Measurements from ENCODE around the gene COL5A3.

The COL5A3 gene

GRCh38 chr19:9966024-9966423, 44.3 kb downstream of the COL5A3 start:
- ATAC-seq: no peak
- no peak for TF ChIP-seq ISL1 (CRISPR knock-in tag; IDR thresholded peaks at IDR 0.05)
- TF ChIP-seq TOX (CRISPR knock-in tag; IDR thresholded peaks at IDR 0.05; ENCODE audit: borderline replicate concordance): no peak
- no peak for TF ChIP-seq CSDC2 (CRISPR knock-in tag; IDR thresholded peaks at IDR 0.05)
- no peak for TF ChIP-seq CSRNP3 (CRISPR knock-in tag; IDR thresholded peaks at IDR 0.05)
- TF ChIP-seq CREB5 (CRISPR knock-in tag; IDR thresholded peaks at IDR 0.05; ENCODE audit: low read depth): no peak
- no peak for TF ChIP-seq ARNTL (CRISPR knock-in tag; IDR thresholded peaks at IDR 0.05; ENCODE audit: borderline replicate concordance, low read depth)
- TF ChIP-seq RARB (CRISPR knock-in tag; IDR thresholded peaks at IDR 0.05): no peak
- TF ChIP-seq SNAI2 (CRISPR knock-in tag; IDR thresholded peaks at IDR 0.05): no peak
- no peak for TF ChIP-seq POU6F1 (CRISPR knock-in tag; IDR thresholded peaks at IDR 0.05; ENCODE audit: borderline replicate concordance, low read depth)
- TF ChIP-seq TCF4 (CRISPR knock-in tag; IDR thresholded peaks at IDR 0.05; ENCODE audit: borderline replicate concordance): no peak
- no peak for TF ChIP-seq ZNF565 (CRISPR knock-in tag; conservative IDR thresholded peaks at IDR 0.05; ENCODE audit: low read depth)

GRCh38 chr19:9962623-9963290, 47.5 kb downstream of the COL5A3 start:
- TF ChIP-seq ZNF70 (CRISPR knock-in tag; IDR thresholded peaks at IDR 0.05) (no peak), ZFP3 (CRISPR knock-in tag; IDR thresholded peaks at IDR 0.05) (no peak), CSRNP3 (CRISPR knock-in tag; IDR thresholded peaks at IDR 0.05) (no peak), SNAI2 (CRISPR knock-in tag; IDR thresholded peaks at IDR 0.05) (no peak), OSR1 (CRISPR knock-in tag; IDR thresholded peaks at IDR 0.05) (no peak), CSDC2 (CRISPR knock-in tag; IDR thresholded peaks at IDR 0.05) (no peak), ZFP30 (CRISPR knock-in tag; IDR thresholded peaks at IDR 0.05) (no peak), BACH2 (CRISPR knock-in tag; IDR thresholded peaks at IDR 0.05; ENCODE audit: borderline replicate concordance) (no peak), TSHZ2 (CRISPR knock-in tag; IDR thresholded peaks at IDR 0.05) (no peak), RARB (CRISPR knock-in tag; IDR thresholded peaks at IDR 0.05) (no peak), POU6F1 (CRISPR knock-in tag; IDR thresholded peaks at IDR 0.05; ENCODE audit: borderline replicate concordance, low read depth) (no peak), ARNTL (CRISPR knock-in tag; IDR thresholded peaks at IDR 0.05; ENCODE audit: borderline replicate concordance, low read depth) (no peak), GLIS3 (CRISPR knock-in tag; IDR thresholded peaks at IDR 0.05) (no peak)
- ATAC-seq: no peak

- TF ChIP-seq ESRRG (CRISPR knock-in tag; IDR thresholded peaks at IDR 0.05) (no peak), ISL1 (CRISPR knock-in tag; IDR thresholded peaks at IDR 0.05) (no peak), CREB5 (CRISPR knock-in tag; IDR thresholded peaks at IDR 0.05; ENCODE audit: low read depth) (no peak), ZFP30 (CRISPR knock-in tag; IDR thresholded peaks at IDR 0.05) (no peak), ARNTL (CRISPR knock-in tag; IDR thresholded peaks at IDR 0.05; ENCODE audit: borderline replicate concordance, low read depth) (no peak), TSHZ2 (CRISPR knock-in tag; IDR thresholded peaks at IDR 0.05) (no peak), CSDC2 (CRISPR knock-in tag; IDR thresholded peaks at IDR 0.05) (no peak), ZC3H10 (CRISPR knock-in tag; IDR thresholded peaks at IDR 0.05) (no peak), TCF4 (CRISPR knock-in tag; IDR thresholded peaks at IDR 0.05; ENCODE audit: borderline replicate concordance) (no peak), ZNF565 (CRISPR knock-in tag; conservative IDR thresholded peaks at IDR 0.05; ENCODE audit: low read depth) (no peak), OSR1 (CRISPR knock-in tag; IDR thresholded peaks at IDR 0.05) (no peak), TOX (CRISPR knock-in tag; IDR thresholded peaks at IDR 0.05; ENCODE audit: borderline replicate concordance) (no peak), ZNF8 (CRISPR knock-in tag; IDR thresholded peaks at IDR 0.05) (no peak)
- ATAC-seq: no peak
Measured at GRCh38 chr19:9961103-9961502, 49.2 kb downstream of the COL5A3 start.

Measured in SK-N-SH treated with all-trans-retinoic acid at 6 μM for 48 hours (cell line).